Stimulated activated CD8-positive, alpha-beta memory T cell treated with anti-CD3 and anti-CD28 coated beads, Interleukin-7, amount 100 ng/mL, for 24 hours (primary cell): Measurements from ENCODE around the gene OR2A2.

Source experiments
- DNase-seq: peaks from one replicate; pipeline ENCODE4 v3.0.0-alpha.2; 2020; ENCODE audit warnings: low read depth

OR2A2 gene

DNA sequence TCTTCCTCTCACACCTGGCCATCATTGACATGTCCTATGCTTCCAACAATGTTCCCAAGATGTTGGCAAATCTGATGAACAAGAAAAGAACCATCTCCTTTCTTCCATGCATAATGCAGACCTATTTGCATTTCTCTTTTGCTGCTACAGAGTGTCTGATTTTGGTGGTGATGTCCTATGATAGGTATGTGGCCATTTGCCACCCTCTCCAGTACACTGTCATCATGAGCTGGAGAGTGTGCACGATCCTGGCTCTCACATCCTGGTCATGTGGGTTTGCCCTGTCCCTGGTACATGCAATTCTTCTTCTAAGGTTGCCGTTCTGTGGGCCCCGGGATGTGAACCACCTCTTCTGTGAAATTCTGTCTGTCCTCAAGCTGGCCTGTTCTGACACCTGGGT is 32.8 kb downstream of the OR2A2 start:
- DNase-seq: no peak

DNA sequence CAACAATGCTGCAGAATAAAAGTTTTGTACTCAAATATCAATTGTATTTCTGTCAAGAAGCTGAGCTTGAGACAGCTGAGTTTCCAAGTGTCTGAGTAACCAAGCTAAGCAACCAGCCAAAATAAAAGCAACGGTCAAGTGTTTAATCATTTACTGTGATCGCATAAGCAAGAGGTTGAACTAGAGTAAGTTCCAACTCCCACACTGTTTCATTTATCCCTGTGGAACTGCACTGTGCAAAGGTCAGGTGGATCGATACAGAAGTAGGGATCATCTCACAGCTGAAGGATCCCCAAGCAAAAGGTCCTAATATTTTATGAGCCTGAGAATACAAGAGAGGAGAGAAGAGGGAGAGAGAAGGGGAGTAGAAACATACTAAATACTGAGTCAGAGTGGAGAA is 35.0 kb downstream of the OR2A2 start:
- DNase-seq: no peak

DNA sequence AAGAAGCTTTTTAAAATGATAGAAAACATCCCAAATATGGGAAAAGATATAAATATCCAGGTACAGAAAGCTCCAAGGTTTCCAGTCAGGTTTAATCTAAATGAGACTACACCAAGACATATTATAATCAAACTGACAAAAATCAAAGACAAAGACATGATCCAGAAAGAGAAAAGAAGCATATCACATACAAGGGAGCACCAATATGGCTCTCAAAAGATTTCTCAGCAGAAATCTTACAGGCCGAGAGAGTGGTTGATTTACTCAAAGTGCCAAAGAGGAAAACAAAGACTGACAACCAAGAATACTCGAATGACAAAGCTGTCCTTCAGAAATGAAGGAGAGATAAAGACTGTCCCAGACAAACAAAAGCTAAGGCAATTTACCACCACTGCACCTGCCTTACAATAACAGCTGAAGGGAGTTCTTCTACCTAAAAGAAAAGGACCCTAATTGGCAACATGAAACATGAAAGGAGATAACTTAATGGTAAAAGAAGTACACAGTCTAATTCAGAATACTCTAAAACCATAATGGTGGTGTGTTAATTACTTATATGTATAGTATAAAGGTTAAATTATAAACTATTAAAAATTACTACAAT is 38.9 kb downstream of the OR2A2 start:
- no peak for DNase-seq

DNA sequence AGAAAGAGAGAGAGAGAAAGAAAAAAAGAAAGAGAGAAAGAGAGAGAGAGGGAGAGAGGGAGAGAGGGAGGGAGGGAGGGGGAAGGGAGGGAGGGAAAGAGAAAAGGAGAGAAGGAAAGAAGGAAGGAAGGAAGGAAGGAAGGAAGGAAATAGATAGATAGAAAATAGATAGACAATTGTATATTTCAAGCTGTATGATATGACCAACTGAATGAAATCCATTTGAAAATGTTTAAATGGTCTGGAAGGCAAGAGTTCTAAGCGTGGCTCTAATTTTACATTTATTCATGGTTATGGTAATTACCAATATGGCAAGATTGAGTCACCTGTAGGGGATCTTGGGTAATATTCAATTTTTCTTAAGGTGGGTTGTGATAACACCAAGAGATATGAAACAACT is 49.5 kb downstream of the OR2A2 start:
- DNase-seq: no peak
